B cell (primary cell): Measurements from ENCODE around the gene SIGLEC14. TPM values are rescaled to one million over a fixed set of nuclear protein-coding genes. Genes with fewer than 3 reads are reported as not detected.
A peak's percentile ranks its signal among the peaks of the same experiment; 100 is the strongest.

Experiments used
- ATAC-seq: fragments of 200-7000 bp; cut with Tn5 transposase; one replicate; pipeline ENCODE4 v1.10.0; 2021; ENCODE audit warnings: low read depth, mild to moderate bottlenecking, moderate number of reproducible peaks, moderate library complexity
- CTCF ChIA-PET: fragments of 350-600 bp; sonication (Branson Sonifier 250); formaldehyde crosslinking; loops from one replicate; lab custom pipeline; 2021; ENCODE audit warnings: antibody characterized with exemption, inconsistent platforms; lab: Charles Lee
- POLR2A ChIA-PET: fragments of 350-600 bp; sonication (Branson Sonifier 250); formaldehyde crosslinking; loops from one replicate; lab custom pipeline; 2021; ENCODE audit warnings: antibody characterized with exemption; lab: Charles Lee
- DNase-seq: peaks from one replicate; pipeline ENCODE4 v3.0.0; 2013
- H2AFZ ChIP-seq: 2 replicates; pipeline ENCODE4 v1.6.1; 2012; ENCODE audit warnings: mild to moderate bottlenecking, low read depth, low read length; ENCODE audit not compliant: insufficient read depth, poor library complexity, severe bottlenecking
- H3K27ac ChIP-seq, 2 donors: 1 replicate in 1 of 2; 2 replicates in 1 of 2; pipeline ENCODE4 v1.5.1; 2012 to 2013; ENCODE audit warnings: low read length in 2 of 2, mild to moderate bottlenecking in 2 of 2, moderate library complexity in 1 of 2
- H3K27me3 ChIP-seq, 4 experiments: fragments of 200-600 bp in 1 of 4; sonication (generic) in 1 of 4; replicated peaks in 1 of 4; 1 replicate in 2 of 4; 2 replicates in 2 of 4; pipeline versions ENCODE4 v1.6.1 to v1.7.0; 2013 to 2016; ENCODE audit warnings: low read length in 3 of 4, mild to moderate bottlenecking in 2 of 4, mixed read lengths in 1 of 4, moderate library complexity in 1 of 4; ENCODE audit not compliant: insufficient read depth in 4 of 4, control insufficient read depth in 3 of 4; ENCODE audit errors: control extremely low read depth in 1 of 4
- H3K36me3 ChIP-seq, 2 experiments: replicated peaks in 1 of 2; 1 replicate in 1 of 2; 2 replicates in 1 of 2; pipeline versions ENCODE4 v1.6.1 to v1.7.1; 2013; ENCODE audit warnings: low read length in 1 of 2; ENCODE audit not compliant: insufficient read depth in 2 of 2, control insufficient read depth in 1 of 2; ENCODE audit errors: control extremely low read depth in 1 of 2, extremely low read depth in 1 of 2
- H3K4me1 ChIP-seq, 2 donors: fragments of 200-600 bp in 1 of 2; sonication (generic) in 1 of 2; 1 replicate in 1 of 2; 2 replicates in 1 of 2; pipeline versions ENCODE4 v1.5.1 to v1.6.1; 2013 to 2017; ENCODE audit warnings: low read length in 2 of 2; ENCODE audit not compliant: control insufficient read depth in 2 of 2, insufficient read depth in 2 of 2
- H3K4me2 ChIP-seq: replicated peaks from 2 replicates; pipeline ENCODE3; 2012; ENCODE audit warnings: mild to moderate bottlenecking, low read depth, low read length; ENCODE audit not compliant: poor library complexity, severe bottlenecking
- H3K4me3 ChIP-seq, 5 experiments: fragments of 200-600 bp in 1 of 5; sonication (generic) in 1 of 5; 1 replicate in 3 of 5; 2 replicates in 2 of 5; pipeline versions ENCODE4 v1.5.1 to v1.7.0; 2011 to 2016; ENCODE audit warnings: low read length in 4 of 5, mild to moderate bottlenecking in 4 of 5, low read depth in 2 of 5, control low read depth in 1 of 5, moderate library complexity in 1 of 5; ENCODE audit not compliant: insufficient read depth in 1 of 5; ENCODE audit errors: control extremely low read depth in 1 of 5, extremely low read depth in 1 of 5
- H3K79me2 ChIP-seq: fragments of 200-600 bp; sonication (generic); one replicate; pipeline ENCODE4 v1.6.0; 2016; ENCODE audit warnings: low read length; ENCODE audit not compliant: control insufficient read depth, insufficient read depth
- H3K9ac ChIP-seq: fragments of 200-600 bp; sonication (generic); 2 replicates; pipeline ENCODE4 v1.6.1; 2017; ENCODE audit warnings: mild to moderate bottlenecking, low read length, moderate library complexity
- H3K9me3 ChIP-seq, 3 donors: one replicate each; pipeline versions ENCODE4 v1.6.1 to v1.7.1; 2013; ENCODE audit warnings: low read length in 2 of 3; ENCODE audit not compliant: control insufficient read depth in 2 of 3, insufficient read depth in 1 of 3; ENCODE audit errors: control extremely low read depth in 1 of 3
- H4K20me1 ChIP-seq: 2 replicates; pipeline ENCODE4 v1.6.0; 2012; ENCODE audit warnings: mild to moderate bottlenecking, low read length; ENCODE audit not compliant: insufficient read depth, control insufficient read depth, poor library complexity, severe bottlenecking
- H3K27ac Mint-ChIP-seq: one replicate; pipeline ENCODE4 v1.8.0; 2021; ENCODE audit warnings: mixed read lengths
- H3K27me3 Mint-ChIP-seq: one replicate; pipeline ENCODE4 v1.8.0; 2021; ENCODE audit warnings: mixed read lengths
- H3K4me1 Mint-ChIP-seq: one replicate; pipeline ENCODE4 v1.8.0; 2021; ENCODE audit warnings: mixed read lengths
- H3K4me3 Mint-ChIP-seq: one replicate; pipeline ENCODE4 v1.8.0; 2021; ENCODE audit warnings: mixed read lengths
- H3K9me3 Mint-ChIP-seq: one replicate; pipeline ENCODE4 v1.8.0; 2022; ENCODE audit warnings: mixed read lengths; ENCODE audit not compliant: insufficient read depth
- CTCF ChIP-seq: fragments of 200-600 bp; IDR thresholded peaks from one replicate; pipeline ENCODE4 v1.8.0; 2022; ENCODE audit warnings: antibody characterized with exemption, mild to moderate bottlenecking
- EZH2 ChIP-seq: IDR thresholded peaks from 2 replicates; pipeline ENCODE4 v1.6.1; 2012; ENCODE audit warnings: borderline replicate concordance, low read depth, mild to moderate bottlenecking, moderate library complexity, low read length; ENCODE audit not compliant: insufficient read depth, poor library complexity, severe bottlenecking
- WGBS: methylation state at CpG from one replicate; pipeline ENCODE4 v1.1.5; 2013; ENCODE audit warnings: missing lambda C conversion rate; ENCODE audit not compliant: insufficient coverage; 5-methylcytosine and 5-hydroxymethylcytosine counted together
- intact Hi-C: fragments of 100-400 bp; cut with micrococcal nuclease; formaldehyde crosslinking; loops from one replicate; pipeline ENCODE4 v1.10.0; 2022
- polyA plus RNA-seq: library from polyadenylated mRNA; depleted of rRNA; stranded (reverse); fragments of >200 nt; gene quantifications from 2 replicates; pipeline ENCODE4 v1.2.3, GENCODE V29; 2012
- total RNA-seq, 2 donors: library from RNA; stranded (reverse); fragments of 120-200 nt in 1 of 2; gene quantifications; 1 replicate in 1 of 2; 2 replicates in 1 of 2; pipeline versions ENCODE4 v1.2.3 to v1.2.4, GENCODE V29; 2013 to 2022

SIGLEC14 gene
- total and polyA plus RNA-seq, 2 donors (not counting 1 experiment from before 2014, with no cell fraction given): 11.2 to 30.0 TPM

GRCh38 chr19:51595190-51596175 is 51.1 kb downstream of the SIGLEC14 start:
- peaks cover 0 to 14% (median 0%) of the 10 kb centered on the region in 3 donors for H3K9me3 ChIP-seq
- H3K27me3 Mint-ChIP-seq: no peaks in the 10 kb centered on the region
- H3K4me2 ChIP-seq: peak overlapping the region; percentile 94
- no peak for ATAC-seq
- no peaks in the 10 kb centered on the region for H3K36me3 ChIP-seq
- H3K27ac Mint-ChIP-seq: peak overlapping the region; percentile 46
- H3K4me3 ChIP-seq: peak overlapping the region in 1 of 5 experiments; percentile 90
- peaks cover 0 to 2% (median 0%) of the 10 kb centered on the region in 4 experiments for H3K27me3 ChIP-seq
- peak overlapping the region; percentile 96 for H2AFZ ChIP-seq
- WGBS: 88% methylated on average over 8 of the region's 8 CpGs
- CTCF ChIA-PET: interaction anchor here (1.2 to 3.5 kb wide), 3 partner anchors 12 to 121 kb away, joined by 4 to 22 read pairs (median 5); no protein-coding TSS in a partner anchor
- peak overlapping the region; percentile 92 for H3K4me3 Mint-ChIP-seq
- no peaks in the 10 kb centered on the region for H3K9me3 Mint-ChIP-seq
- peaks cover 48% of the 10 kb centered on the region for H3K79me2 ChIP-seq
- H3K4me1 Mint-ChIP-seq: peaks cover 36% of the 10 kb centered on the region
- peaks cover 26 to 30% of the 10 kb centered on the region in 2 donors for H3K4me1 ChIP-seq
- POLR2A ChIA-PET: interaction anchor here (0.6 kb wide), 1 partner anchor 61 kb away, joined by 4 read pairs; no protein-coding TSS in a partner anchor
- intact Hi-C loops: loop anchor here (2.0 kb wide), 1 partner anchor 257 kb away; no protein-coding TSS in a partner anchor
- peak overlapping the region; percentile 89 for H3K9ac ChIP-seq
- H4K20me1 ChIP-seq: no peaks in the 10 kb centered on the region
- DNase-seq: no peak
- H3K27ac ChIP-seq: no peak overlapping the region
- TF ChIP-seq EZH2 (no peak), CTCF (no peak)
